Measurements from ENCODE around the gene APOA4.

GRCh38 chr11:116823031-116823843 lies at the start of gene APOA4:
- TF ChIP-seq POLR2A (IDR thresholded peaks at IDR 0.05) = no peak
- TF ChIP-seq EP300 (IDR thresholded peaks at IDR 0.05) = no peak
